Effector CD8-positive, alpha-beta T cell (primary cell): ENCODE results near the gene KIR2DL4.
"Not testable (repeated sequence)": the region's sequence is repeated elsewhere in the genome, so short reads cannot be mapped to it uniquely, and the experiment has no call there.

Experiments used
- DNase-seq: peaks from one replicate; lab custom pipeline; 2025; lab: John Stamatoyannopoulos, UW
- total RNA-seq, 4 experiments: gene quantifications; one replicate each; lab custom pipeline; 2026; lab: John Stamatoyannopoulos, UW

KIR2DL4 gene
- total RNA-seq, result 0.35 to 2.4 (median 1.7) reads per million in 4 experiments

- no peak for DNase-seq
Observed at GRCh38 chr19:54803410-54803809, at the start of gene KIR2DL4. KIR2DL4 (plus strand) TSS chr19:54803610; CDS start chr19:54803652, 42 bp downstream.

- DNase-seq, result not testable (repeated sequence)
Observed at GRCh38 chr19:54756204-54757110, 47.0 kb upstream of the KIR2DL4 start.

GRCh38 chr19:54758577-54758976 is 44.8 kb upstream of the KIR2DL4 start:
- not testable (repeated sequence) for DNase-seq

GRCh38 chr19:54764219-54764618 is 39.2 kb upstream of the KIR2DL4 start:
- not testable (repeated sequence) for DNase-seq

GRCh38 chr19:54766464-54766863 is 36.9 kb upstream of the KIR2DL4 start:
- not testable (repeated sequence) for DNase-seq

- DNase-seq, result not testable (repeated sequence)
Observed at GRCh38 chr19:54769646-54770045, 33.8 kb upstream of the KIR2DL4 start, which contains the start of gene KIR2DL1. KIR2DL1 (plus strand) TSS chr19:54769793; CDS start chr19:54769851, 58 bp downstream.

GRCh38 chr19:54770511-54770910 is 32.9 kb upstream of the KIR2DL4 start:
- DNase-seq, result not testable (repeated sequence)

- DNase-seq, result not testable (repeated sequence)
Observed at GRCh38 chr19:54771018-54771960, 32.1 kb upstream of the KIR2DL4 start.

- not testable (repeated sequence) for DNase-seq
Observed at GRCh38 chr19:54772666-54773065, 30.7 kb upstream of the KIR2DL4 start.

GRCh38 chr19:54775095-54775815 is 28.2 kb upstream of the KIR2DL4 start:
- not testable (repeated sequence) for DNase-seq

- DNase-seq, result not testable (repeated sequence)
Observed at GRCh38 chr19:54775830-54776229, 27.6 kb upstream of the KIR2DL4 start.

GRCh38 chr19:54777851-54778250 is 25.6 kb upstream of the KIR2DL4 start:
- not testable (repeated sequence) for DNase-seq

- DNase-seq, result not testable (repeated sequence)
Observed at GRCh38 chr19:54778896-54779295, 24.5 kb upstream of the KIR2DL4 start.

GRCh38 chr19:54782916-54783315 is 20.5 kb upstream of the KIR2DL4 start:
- DNase-seq, result not testable (repeated sequence)

- not testable (repeated sequence) for DNase-seq
Observed at GRCh38 chr19:54786091-54786723, 17.2 kb upstream of the KIR2DL4 start.

- DNase-seq, result not testable (repeated sequence)
Observed at GRCh38 chr19:54788154-54788553, 15.3 kb upstream of the KIR2DL4 start.

GRCh38 chr19:54790711-54791110 is 12.7 kb upstream of the KIR2DL4 start:
- no peak for DNase-seq

GRCh38 chr19:54791476-54791875 is 11.9 kb upstream of the KIR2DL4 start:
- DNase-seq, result no peak

- no peak for DNase-seq
Observed at GRCh38 chr19:54792814-54793213, 10.6 kb upstream of the KIR2DL4 start.

GRCh38 chr19:54795758-54796157 is 7.7 kb upstream of the KIR2DL4 start:
- DNase-seq, result no peak

GRCh38 chr19:54804101-54804500 is 691 bp downstream of the KIR2DL4 start:
- no peak for DNase-seq
